ENCODE data around the gene ICE2.

- TF ChIP-seq CTCF (IDR thresholded peaks at IDR 0.05; ENCODE audit: insufficient read depth, low read length) (peak; percentile 81), REST (IDR thresholded peaks at IDR 0.05; ENCODE audit: insufficient replicate concordance, low read depth) (no peak), POLR2AphosphoS5 (IDR thresholded peaks at IDR 0.05; ENCODE audit: low read depth) (no peak), SPI1 (IDR thresholded peaks at IDR 0.05; ENCODE audit: borderline replicate concordance, low read depth) (no peak), GABPA (IDR thresholded peaks at IDR 0.05; ENCODE audit: low read depth) (no peak)
Measured at GRCh38 chr15:60520825-60521368, 42.0 kb upstream of the ICE2 start.

Measured in HL-60 (cell line).